HG03108 (cell line): ENCODE data around the gene GAL3ST1.
"Not testable (repeated sequence)": the region's sequence is repeated elsewhere in the genome, so short reads cannot be mapped to it uniquely, and the experiment has no call there.

Experiments
- ATAC-seq: cut with Tn5 transposase; IDR thresholded peaks from one replicate; pipeline ENCODE4 v1.9.1; 2021; ENCODE audit warnings: moderate library complexity; ENCODE audit not compliant: unreplicated experiment

GAL3ST1 gene, protein sequence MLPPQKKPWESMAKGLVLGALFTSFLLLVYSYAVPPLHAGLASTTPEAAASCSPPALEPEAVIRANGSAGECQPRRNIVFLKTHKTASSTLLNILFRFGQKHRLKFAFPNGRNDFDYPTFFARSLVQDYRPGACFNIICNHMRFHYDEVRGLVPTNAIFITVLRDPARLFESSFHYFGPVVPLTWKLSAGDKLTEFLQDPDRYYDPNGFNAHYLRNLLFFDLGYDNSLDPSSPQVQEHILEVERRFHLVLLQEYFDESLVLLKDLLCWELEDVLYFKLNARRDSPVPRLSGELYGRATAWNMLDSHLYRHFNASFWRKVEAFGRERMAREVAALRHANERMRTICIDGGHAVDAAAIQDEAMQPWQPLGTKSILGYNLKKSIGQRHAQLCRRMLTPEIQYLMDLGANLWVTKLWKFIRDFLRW

DNA sequence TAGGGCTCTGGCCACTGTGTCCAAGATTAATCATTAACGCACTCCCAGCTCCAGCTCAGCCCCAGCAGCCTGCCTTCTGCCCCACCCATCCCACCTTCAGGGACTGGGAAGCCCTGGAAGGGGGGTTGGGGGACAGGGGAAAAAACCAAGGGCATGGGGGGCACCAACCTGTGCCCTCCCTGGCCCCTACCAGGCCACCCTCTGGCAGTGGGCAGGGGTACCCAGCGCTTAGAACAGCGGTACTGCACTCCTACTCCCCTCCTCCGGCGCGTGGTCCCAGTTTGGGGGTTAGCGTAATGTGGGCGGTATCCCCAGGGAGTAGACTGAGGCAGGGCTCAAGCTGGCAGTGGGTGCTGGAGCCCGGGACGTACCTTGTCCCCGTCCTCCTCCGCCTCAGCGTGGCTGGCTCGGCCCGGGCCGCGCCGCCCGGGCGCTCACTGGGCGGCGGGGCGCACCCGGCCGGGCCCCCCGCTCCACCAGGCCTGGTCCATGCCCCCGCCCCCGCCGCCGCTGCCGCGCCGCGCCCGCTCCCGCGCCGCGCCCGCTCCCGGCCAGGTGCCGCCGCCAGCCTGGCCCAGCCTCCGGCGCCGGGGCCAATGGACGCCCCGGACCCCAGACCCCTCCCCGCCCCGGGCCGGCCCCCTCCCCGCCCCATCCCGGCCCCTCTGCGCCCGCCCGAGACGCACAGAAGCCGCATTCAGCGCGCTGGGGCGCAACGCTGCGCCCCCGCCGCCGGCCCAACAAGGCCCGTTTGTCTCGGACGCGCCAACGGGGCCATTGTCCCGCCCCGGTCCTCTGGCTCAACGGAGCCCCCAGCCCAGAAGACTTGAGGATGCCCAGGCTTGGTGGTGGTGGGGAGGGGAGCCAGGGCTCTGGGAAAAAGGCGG lies at the start of gene GAL3ST1:
Gene GAL3ST1, minus strand, starts transcription at position 571 of the 887 bp plus-strand sequence. CDS start 17,273 bp downstream, outside the sequence.
- no peak for ATAC-seq

DNA sequence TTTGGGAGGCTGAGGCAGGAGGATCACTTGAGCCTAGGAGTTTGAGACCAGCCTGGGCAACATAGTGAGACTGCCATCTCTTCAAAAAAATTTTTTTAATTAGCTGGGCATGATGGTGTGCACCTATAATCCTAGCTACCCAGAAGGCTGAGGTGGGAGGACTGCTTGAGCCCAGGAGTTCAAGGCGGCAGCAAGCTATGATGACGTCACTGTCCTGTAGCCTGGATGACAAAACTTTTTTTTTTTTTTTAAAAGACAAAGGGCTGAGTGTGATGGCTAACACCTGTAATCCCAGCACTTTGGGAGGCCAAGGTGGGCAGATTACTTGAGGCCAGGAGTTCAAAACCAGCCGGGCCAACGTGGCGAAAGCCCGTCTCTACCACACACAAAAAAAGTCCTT lies 45.4 kb upstream of the GAL3ST1 start:
- not testable (repeated sequence) for ATAC-seq

DNA sequence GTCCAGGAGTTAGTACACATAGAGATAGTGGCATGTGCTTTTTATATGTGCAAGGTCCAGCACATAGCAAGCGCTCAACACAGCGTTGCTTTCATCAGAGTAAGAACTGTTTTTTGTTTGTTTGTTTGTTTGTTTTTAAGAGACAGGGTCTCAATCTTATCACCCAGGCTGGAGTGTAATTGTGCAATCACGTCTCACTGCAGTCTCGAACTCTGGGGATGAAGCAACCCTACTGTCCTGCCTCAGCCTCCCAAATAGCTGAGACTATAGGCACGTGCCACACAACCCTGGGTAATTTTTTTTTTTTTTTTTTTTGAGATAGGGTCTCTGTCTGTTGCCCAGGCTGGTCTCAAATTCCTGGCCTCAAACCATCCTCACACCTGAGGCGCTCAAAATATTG lies 43.4 kb upstream of the GAL3ST1 start:
- no peak for ATAC-seq

DNA sequence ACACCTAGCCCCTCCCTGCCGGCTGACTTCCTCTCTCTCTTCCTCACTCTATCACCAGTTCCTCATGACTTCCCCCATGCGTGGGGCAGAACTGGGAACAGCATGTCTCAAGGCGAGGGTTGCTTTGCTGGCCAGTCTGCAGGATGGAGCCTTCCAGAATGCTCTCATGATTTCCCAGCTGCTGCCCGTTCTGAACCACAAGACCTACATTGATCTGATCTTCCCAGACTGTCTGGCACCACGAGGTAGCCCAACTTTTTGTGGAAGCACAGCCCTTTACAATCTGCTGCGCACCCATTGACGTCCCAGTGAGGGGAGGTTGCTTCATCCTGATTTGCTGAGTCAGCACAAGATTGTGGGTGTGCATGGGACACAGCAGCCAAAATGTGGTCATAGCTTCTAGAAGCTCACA lies 41.1 kb upstream of the GAL3ST1 start:
- ATAC-seq, result no peak

DNA sequence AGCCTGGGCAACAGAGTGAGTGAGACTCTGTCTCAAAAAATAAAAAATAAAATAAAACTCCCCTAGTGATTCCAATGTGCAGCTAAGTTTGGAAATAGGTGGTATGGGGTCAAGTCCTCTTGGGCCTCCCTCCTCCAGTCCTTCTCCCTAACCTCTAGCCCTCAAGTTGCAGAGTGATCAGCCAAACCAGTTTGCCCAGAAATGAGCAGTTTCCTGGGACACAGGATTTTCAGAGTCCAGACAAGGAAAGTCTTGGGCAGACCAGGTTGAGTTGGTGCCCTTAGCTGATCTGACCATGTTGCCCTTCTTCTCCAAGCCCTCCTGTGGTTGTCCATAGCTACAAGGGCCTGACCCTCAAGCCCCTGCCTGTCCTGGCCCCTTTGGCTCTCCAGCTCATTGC lies 40.4 kb upstream of the GAL3ST1 start:
- ATAC-seq, result no peak

DNA sequence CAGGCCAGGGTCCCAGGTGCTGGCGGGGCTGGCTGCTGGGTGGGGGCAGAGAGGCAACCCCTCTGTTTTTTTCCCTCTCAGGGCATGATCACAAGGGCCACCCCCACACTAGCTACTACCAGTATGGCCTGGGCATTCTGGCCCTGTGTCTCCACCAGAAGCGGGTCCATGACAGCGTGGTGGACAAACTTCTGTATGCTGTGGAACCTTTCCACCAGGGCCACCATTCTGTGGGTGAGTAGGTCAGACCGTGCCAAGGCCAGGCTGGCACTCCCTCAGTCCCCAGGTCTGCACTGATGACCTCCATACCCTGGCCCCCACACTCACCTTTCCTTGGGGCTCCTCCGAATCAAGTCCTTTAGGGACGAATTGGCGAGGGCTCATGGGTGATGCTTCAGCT lies 39.8 kb upstream of the GAL3ST1 start:
- ATAC-seq, result no peak

DNA sequence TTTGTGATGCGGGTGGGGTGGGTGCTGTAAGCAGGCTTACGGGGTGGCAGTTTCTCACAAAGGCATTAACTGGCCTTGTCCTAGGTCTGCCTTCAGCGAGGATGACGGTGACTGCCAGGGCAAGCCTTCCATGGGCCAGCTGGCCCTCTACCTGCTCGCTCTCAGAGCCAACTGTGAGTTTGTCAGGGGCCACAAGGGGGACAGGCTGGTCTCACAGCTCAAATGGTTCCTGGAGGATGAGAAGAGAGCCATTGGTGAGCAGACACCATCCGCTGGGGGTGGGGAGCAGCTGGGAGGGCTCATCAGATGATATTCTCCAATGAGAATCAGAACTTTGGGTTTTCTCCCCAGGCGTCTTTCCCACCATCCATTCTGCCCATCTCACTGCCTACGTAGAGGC lies 38.3 kb upstream of the GAL3ST1 start:
- no peak for ATAC-seq

DNA sequence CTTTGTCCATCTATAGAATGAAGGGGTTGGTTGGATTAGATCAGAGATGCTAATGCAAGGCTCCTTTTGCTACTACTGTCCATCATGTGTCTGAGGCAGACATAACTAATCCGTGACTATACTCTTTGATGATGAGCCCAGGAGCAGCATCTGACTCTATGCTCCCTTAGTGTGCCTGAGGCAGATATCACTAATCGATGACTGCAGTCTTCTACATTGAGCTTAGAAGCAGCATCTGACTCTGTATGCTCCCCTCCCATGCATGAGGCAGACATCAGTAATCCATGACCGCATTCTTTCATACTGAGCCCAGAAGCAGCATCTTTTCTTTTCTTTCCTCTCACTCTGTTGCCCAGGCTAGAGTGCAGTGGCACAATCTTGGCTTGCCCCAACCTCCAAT lies 36.7 kb upstream of the GAL3ST1 start:
- no peak for ATAC-seq

DNA sequence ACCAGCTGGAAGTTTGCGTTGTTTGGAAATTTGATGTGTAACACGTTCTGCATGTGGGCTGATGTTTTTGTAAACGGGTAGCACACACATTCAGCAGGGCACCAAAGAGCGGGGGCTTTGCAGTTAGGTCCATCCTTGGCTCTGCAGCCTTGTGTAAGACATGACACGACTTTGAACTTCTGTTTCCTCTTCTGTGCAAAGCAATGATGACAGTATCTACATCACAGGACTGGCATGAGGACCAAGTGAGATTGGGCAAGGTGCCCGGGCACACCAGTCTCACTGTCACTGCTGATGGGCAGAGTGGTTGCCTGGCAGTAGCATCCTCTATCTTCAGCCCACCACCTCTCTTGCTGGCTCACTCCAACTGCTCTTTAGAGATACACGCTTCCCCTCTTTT lies 35.8 kb upstream of the GAL3ST1 start:
- ATAC-seq, result no peak

DNA sequence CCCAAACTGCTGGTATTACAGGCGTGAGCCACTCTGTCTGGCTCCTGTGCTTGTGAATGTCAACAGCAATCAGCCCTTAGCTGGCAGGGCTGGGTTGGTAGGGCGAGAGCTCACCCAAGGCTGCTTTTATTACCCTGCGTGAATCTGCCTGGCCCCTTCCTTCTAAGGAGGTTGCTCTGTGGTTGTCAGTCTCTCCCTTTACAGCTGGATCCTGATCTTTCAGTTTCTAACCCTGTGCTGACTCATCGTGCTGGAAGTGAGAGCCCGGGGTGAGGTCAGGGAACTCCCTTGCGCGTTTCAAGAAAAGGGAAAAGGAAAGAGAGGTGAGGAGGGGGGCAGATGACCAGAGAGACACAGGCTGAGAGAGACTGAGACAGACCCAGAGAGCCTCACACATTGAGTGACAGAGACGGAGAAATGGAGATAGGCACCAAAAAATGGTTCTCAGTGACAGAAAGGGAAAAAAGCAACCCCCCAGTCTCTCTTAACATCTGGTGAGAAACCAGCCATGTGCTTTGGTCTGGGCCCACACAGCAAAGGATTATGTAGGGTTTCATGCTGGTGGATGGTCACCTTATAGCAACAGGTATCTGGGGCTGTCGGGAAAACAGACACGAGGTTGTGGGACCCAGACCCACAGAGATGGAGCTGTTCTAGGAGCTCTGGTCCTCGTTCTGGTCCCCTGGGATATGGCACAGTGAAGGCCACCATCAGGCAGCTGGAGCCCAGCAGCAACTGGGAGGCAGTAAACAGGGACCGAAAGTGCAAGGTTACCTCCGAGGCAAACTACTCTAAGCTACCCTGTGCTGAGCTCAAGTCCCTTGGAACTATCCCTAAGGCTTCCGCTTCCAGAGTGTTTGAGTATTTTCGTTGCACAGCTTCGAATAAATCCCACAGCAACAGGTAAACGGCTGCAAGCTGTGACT lies 35.1 kb upstream of the GAL3ST1 start:
- peak; percentile 37 for ATAC-seq

DNA sequence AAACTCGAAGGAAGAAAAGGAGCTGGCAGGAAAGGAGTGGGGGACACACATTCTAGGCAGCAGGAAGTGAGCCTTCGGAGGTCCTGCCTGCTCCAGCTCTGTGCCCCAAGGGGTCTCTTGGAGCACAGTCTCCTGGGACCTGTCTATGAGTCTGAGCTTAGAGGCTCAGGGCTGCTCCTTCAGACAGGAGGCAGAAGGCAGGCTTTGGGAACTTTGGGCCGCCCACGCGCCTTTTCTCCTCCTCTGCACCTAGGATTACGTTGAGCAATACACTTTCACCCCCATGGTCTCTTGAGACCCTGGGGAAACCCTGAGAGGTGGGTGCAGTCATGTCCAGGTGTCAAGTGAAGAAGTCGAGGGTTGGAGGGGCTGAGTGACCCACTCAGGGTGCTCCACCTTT lies 33.5 kb upstream of the GAL3ST1 start:
- no peak for ATAC-seq

DNA sequence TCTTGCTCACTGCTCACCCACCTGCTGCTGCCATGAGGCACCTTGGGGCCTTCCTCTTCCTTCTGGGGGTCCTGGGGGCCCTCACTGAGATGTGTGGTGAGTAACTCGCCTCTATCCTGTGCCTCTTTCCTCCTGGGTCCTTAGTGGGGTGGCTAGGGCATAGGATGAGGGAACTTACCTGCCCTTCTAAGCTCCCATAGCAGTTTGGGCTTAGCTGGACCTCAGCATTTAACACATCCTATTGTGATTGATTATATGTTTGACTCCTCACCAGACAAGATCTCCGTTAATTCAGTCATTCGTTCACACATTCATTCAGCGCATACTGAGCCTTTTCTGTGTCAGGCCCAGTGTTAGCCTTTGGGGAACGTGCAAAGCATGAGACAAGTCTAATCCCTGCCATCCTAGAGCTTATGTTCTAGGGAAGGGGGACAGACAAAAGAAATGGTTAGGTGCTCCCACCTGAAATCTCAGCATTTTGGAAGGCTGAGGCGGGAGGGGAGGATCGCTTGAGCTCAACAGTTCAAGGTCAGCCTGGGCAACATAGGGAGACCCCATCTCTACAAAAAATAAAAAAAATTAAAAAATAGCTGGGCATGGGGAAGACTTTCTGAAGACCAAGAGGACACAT lies 33.0 kb upstream of the GAL3ST1 start:
- ATAC-seq, result no peak

DNA sequence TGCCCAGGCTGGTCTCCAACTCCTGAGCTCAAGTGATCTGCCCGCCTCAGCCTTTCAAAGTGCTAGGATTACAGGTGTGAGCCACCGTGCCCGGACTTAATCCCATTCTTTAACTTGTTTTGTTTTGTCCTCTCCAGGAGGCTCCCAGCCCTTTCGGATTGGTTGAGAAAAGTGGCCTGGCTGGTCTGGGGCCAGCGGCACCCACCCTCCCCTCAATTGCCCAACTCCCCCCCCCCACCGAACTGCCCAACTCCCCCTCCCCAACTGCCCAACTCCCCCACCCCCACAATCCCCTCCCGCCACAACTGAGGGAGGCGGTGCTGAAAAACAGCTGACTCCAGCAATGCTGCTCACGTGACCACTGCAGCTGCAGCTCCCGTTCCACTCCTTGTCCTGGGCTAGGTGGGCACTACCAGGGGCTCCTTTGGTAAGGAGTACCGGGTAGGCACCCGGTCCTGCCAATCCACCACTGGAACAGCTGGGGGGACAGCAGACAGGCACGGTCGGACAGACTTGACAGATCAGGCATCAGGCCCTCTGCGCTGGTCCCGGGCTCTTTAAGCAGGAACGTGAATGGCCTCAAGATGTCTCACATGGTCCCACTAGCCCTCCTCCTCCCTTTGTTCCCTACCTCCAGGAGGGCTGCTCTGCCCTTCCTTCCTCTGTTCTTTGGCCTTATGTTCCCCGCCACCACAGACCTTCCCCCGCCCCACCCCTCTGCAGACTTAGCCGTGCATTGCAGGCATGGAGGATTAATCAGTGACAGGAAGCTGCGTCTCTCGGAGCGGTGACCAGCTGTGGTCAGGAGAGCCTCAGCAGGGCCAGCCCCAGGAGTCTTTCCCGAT lies 32.2 kb upstream of the GAL3ST1 start, which contains the start of gene TCN2:
Gene TCN2, plus strand, starts transcription at position 720 of the 845 bp plus-strand sequence. CDS start 158 bp downstream, outside the sequence.
- ATAC-seq, result no peak

DNA sequence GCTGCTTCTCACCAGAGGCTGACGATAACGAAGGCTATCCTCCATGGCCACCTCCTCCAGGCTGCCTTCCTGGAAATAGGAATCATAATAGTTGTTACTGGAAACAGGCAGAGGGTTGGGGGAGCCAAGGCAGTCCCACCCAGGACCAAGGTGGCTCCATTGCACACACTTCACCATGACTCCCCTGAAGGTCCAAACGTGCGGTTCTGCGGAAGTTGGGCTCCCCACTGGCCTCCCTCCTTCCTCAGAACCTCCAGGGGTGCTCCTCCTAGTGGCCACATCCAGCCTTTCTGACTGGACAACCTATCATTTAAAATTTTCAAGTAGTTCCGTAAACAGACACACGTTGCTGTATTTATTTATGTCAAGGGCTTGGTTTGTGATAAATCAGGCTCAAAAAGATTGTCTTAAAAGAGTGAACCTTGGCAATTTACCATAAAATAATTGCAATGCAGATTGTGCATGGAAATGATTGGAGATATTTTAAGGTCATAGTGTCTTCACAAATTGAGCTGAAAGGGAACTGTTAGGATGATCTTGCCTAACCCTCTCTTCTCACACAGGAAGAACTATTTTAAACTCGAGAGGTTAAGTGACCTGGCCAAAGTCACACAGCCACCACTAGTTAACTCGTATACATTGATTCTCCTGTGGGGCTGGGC lies 31.1 kb upstream of the GAL3ST1 start:
- ATAC-seq, result no peak

DNA sequence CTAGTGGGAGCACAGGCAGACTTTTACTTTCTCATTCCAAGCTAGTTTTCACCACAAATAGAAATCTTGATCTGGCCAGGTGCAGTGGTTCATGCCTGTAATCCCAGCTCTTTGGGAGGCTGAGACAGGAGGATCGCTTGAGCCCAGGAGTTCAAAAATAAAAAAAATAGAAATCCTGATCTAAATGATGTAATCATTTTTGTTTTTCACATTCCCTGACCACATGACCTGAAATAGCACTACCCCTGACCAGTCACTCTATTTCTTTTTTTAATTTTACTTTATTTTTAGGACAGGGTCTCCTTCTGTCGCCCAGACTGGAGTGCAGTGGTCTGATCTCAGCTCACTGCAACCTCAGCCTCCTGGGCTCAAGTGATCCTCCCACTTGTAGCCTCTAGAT lies 30.3 kb upstream of the GAL3ST1 start:
- ATAC-seq, result no peak

DNA sequence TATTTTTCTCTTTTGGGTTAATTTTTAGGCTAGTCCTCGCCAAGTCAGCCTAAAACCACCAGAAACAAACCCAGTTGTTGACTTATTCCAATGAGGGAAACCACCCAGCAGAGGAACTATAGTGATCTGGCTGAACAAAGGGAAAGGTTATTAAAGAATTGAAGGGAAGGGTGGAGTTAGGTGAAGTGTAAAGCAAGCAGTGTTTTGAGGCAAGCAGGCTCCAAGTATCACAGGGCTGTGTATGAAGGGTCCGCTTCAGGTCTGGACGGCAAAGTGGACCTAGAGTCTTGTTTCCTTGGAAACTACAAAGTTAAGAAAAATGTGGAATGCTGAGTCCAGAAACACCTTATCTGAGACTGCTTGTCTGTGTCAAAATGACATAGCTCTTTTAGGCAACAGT lies 29.3 kb upstream of the GAL3ST1 start:
- ATAC-seq, result no peak

DNA sequence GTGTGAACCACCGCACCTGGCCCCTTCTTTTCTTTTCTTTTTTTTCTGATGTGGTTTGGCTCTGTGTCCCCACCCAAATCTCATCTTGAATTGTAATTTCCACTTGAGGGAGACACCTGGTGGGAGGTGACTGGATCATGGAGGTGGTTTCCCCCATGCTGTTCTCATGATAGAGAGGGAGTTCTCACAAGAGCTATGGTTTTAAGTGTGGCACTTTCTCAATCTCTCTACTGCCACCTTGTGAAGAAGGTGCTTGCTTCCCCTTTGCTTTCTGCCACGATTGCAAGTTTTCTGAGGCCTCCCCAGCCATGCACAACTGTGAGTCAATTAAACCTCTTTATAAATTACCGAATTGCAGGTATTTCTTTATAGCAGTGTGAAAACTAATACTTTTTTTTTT lies 27.6 kb upstream of the GAL3ST1 start:
- ATAC-seq, result no peak

DNA sequence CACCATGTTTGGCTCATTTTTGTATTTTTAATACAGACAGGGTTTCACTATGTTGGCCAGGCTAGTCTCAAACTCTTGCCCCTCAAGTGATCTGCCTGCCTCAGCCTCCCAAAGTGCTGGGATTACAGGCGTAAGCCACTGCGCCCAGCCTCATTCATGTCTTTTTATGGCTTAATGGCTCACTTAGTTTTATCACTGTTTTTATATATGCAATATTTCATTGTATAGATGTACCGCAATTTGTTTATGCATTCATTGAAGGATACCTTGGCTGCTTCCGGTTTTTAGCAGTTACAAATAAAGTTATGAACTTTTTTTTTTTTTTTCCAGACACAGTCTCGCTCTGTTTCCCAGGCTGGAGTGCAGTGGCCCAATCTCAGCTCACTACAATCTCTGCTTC lies 27.0 kb upstream of the GAL3ST1 start:
- ATAC-seq, result no peak

DNA sequence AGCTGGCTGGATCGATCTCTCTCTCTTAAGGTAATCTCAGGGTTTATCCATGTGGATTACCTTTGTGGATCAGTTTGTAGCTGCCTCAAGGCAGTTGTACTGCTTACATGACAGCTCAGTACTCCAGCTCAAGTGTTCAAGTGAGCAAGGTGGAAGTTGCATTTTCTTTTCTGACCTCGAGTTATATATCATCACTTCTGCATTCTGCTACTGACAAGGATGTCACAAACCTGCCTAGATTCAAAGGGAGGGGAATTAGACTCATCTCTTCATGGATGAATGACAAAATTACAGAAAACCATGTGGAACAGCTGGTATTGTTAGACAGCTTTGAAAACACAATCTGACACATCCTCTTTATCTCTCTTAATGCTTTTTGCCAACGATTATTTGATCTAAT lies 26.5 kb upstream of the GAL3ST1 start:
- no peak for ATAC-seq
